Stimulated activated CD4-positive, alpha-beta T cell treated with anti-CD3 and anti-CD28 coated beads, Interleukin-4, amount 100 ng/mL, for 1 hour (primary cell): ENCODE measurements around the gene C4BPB.
A peak's percentile ranks its signal among the peaks of the same experiment; 100 is the strongest.

Experiments
- DNase-seq: peaks from one replicate; pipeline ENCODE4 v3.0.0-alpha.2; 2020

The C4BPB gene

GRCh38 chr1:207088161-207088560 is 499 bp upstream of the C4BPB start:
- DNase-seq = no peak

DNA sequence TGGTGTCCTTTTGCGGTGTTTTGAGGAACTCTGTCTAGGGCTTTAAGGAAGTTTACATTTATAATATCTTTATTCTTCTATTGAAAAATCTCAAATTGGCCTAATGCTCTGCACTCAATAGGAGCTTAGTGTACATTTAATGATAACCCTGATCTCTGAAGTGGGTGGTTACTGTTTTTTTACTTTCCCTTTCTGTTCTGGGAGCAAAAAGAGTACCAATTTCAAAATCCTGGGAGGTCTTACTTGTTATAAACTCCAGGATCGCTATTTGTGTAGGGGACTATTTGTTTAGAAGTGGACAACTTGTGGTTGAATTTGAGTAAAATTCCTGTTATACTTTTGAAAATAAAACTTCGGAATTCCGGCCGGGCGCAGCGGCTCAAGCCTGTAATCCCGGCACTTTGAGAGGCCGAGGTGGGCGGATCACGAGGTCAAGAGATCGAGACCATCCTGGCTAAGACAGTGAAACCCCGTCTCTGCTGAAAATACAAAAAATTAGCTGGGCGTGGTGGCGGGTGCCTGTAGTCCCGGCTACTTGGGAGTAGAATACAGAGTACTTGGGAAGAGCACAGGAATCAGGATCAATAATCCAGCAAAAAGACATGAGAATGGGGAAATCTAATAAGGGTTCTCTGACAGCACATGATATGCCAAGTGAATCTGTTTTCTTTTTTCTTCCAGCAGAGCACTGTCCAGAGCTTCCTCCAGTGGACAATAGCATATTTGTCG is 1.1 kb downstream of the C4BPB start:
- DNase-seq = no peak

DNA sequence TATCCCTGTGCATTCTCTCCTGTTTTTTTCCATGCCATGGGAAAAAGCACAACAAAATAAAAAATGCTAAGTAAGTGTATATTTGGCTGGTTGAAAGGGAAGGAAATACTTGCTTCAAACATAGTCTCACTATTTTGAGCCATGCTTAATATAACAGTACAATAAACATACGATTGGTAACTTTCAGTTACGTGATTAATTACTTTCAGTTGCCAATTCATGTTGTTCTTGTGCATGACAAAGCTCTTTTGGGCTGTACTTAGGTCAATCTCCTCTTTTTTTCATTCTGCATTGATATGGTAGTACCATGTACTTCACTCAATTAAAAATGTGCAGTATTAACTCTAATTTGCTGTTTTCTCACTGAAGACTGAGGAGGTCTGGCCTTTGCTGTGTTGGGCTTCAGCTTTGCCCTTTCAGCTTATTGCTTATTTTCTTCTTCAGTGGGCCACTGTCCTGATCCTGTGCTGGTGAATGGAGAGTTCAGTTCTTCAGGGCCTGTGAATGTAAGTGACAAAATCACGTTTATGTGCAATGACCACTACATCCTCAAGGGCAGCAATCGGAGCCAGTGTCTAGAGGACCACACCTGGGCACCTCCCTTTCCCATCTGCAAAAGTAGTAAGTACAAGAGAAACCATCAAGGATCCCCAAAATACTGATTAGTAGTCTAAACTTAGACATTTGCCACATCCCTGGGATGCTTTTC is 2.7 kb downstream of the C4BPB start:
- no peak for DNase-seq

GRCh38 chr1:207093944-207094343 is 5.3 kb downstream of the C4BPB start:
- DNase-seq = no peak

DNA sequence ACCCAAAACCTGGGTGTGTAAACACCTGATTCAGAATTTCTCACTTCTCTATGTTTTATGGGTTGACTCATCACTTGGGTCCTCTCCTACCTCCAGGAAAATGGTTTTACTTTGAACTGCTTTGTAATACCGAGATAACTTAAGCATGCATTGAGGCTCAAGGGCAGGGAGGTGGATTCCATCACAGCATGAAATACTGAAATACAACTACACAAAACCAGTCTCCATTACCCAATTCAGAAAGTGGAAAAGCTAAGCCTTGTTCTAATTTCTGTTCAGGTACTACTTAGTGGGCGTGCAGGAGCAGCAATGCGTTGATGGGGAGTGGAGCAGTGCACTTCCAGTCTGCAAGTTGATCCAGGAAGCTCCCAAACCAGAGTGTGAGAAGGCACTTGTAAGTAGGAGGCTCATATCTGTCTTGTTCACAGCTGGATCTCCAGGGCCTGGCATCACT is 9.2 kb downstream of the C4BPB start:
- DNase-seq = peak; percentile 10

DNA sequence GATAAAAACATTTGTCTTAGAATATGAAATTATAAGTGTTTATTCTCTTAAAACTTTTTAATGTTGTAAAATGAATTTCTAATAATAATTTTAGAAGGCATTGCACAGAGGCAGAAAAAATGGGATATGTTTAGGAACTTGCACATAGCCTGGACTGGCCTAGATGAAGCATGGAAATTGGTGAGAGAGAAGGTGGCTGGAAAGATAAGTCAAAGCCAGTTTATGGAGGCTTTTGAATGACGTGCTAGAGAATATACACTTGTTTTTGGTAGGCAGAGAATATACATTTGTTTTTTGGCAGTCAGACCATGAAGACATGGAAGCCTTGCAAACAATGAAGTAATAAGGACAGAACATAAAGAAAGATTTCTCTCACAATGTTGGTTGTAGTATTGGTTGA is 13.1 kb downstream of the C4BPB start:
- DNase-seq = no peak

DNA sequence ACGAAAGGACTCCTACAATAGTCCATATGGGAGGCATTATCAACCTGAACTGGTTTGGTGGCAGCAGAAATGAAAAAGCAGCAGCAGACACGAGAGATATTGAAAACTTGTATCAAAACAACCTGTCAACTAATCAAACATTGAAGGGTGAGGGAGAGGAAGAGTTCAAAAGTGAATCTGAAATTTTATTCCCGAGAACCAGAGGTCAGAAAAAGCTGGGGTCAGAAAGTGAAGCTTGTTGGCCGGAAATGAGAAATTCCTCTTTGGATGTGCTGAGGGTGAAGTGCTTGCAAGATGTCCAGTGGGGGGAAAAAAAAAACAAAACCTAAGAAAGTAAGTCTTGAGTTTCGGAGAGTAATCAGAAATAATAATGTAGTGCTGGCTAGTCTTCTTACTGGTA is 13.5 kb downstream of the C4BPB start:
- DNase-seq = no peak

DNA sequence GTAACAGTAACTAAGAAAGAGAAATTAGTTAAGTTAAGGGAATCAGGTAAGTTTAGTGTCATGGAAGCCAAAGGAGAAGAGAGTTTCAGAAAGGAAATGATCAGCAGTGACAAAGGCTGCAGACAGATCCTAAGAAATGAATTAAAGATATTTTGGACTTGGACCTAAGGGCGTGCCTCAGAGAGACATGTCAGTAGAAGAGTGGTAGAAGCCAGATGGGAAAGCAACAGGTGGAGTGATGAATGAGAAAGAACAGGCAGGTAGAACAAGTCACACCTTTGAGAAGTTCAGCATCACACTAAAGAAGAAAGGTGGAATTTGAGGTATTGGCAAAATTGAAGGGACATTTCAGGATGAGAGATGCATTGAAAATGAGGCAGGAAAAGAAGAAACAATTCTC is 14.0 kb downstream of the C4BPB start:
- no peak for DNase-seq

- no peak for DNase-seq
Measured at GRCh38 chr1:207103892-207104373, 15.3 kb downstream of the C4BPB start, which contains the start of gene C4BPA. TSS of gene C4BPA (plus strand) at chr1:207104233. CDS start at chr1:207113026, 8,793 bp downstream.

DNA sequence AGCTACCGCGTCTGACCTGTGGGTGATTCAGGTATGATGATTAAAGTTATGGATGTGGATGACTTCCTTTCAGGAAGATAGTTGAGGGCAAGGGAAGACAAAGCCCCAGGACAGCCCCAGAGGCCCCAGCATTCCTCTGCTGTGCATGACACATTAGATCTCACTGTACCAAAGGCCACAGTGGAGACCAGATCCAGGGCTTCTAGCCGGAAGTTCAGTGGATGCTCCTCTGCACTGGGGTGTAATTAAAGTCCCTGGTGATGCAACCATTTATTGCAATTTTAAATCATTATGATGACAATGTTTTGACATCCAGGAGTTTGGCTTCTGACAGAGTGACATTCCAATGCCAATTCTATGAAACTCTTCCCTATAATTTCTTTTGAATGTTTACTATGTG is 20.3 kb downstream of the C4BPB start:
- DNase-seq = no peak

DNA sequence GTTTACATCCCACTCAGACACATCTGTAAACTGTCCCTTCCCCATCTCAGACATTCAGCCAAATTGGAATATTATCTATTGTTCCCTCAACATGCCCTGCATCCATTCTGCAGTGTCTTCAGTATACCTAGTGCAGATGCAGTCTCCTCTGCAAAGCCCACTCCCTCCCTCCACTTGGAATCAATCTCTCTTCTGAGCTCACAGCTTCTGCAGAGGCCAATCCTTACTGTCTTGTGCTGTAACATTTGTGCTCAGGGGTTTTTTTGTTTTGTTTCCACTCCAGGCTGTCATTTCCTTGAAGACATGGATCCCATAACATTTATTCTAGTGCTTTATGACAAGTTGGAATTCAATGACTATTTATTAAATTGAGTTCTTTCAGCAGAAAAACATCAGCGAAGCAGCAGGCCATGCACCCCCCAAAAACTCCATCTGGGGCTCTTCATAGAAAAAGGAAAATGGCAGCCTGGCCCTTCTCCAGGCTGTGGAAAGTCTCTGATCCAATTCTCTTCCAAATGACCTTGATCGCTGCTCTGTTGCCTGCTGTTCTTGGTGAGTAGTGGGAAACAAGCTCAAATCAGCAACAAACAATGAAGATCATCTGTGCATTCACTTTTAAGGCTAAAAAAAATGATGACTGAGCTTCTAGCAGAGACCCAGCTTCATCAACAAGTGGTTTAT is 24.1 kb downstream of the C4BPB start:
- DNase-seq = no peak

DNA sequence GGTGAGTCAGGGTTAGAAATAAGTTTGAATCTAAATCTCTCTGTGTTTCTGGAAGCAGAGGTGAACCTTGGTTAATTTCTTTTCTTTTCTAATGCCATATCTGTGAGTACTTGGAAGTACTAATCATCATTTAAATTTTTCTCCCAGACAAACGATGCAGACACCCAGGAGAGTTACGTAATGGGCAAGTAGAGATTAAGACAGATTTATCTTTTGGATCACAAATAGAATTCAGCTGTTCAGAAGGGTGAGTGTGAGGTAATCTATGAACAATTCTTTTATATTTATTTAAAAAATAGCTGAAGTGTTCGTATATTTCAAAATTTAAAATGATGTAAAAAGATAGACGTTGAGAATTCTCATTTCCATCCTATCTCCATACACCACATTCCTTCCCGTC is 26.6 kb downstream of the C4BPB start:
- DNase-seq = no peak

DNA sequence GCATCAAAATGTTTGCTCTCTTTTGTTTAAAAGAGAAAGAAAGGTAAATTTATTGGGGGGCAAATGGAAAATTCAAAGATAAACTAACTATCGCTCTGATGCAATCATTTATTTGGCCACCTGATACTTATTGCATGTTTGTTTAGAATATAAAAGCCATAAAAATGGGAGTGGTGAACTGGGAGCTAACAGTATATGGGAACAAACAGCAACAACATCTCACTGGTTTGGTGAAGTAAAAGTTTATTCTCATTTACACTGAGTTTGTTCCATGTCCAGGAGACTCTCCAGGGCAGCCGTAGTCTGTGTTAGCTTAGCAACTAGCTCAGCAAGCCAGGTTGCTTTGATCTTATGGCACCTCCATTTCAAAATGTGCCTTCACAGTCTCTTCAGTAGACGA is 35.7 kb downstream of the C4BPB start:
- DNase-seq = no peak

DNA sequence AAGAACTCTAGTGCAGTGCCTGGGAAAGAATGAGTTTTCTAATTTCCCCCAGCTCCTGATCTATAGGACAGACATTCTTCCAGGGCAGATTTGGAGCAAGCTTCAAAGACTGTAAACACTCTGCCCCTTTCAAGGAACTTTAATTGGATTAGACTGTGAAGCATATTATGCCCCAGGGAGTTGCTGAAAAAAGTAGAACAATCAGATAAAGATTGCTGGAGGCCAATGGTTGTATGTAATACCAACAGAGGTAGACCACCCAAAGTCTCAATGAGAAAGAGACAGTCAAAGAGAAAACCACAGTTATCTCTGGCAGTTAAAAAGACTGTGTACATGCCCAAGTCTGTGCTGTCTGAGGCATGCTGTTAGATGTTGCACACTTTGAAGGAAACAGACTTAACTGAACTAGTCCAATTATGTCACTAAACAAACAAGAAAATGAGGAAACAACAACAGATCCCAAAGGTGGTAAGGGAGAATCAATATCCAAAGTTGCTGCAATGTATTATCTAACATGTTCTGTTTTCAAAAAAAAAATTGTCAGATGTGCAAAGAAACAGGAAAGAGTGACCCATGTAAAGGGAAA is 39.8 kb downstream of the C4BPB start:
- no peak for DNase-seq

- DNase-seq = no peak
Measured at GRCh38 chr1:207129053-207129452, 40.4 kb downstream of the C4BPB start.

GRCh38 chr1:207130252-207131036 is 41.8 kb downstream of the C4BPB start:
- no peak for DNase-seq

GRCh38 chr1:207131163-207131562 is 42.5 kb downstream of the C4BPB start:
- no peak for DNase-seq

GRCh38 chr1:207134581-207134980 is 45.9 kb downstream of the C4BPB start:
- DNase-seq = no peak

- no peak for DNase-seq
Measured at GRCh38 chr1:207139616-207140015, 51.0 kb downstream of the C4BPB start.

- DNase-seq = no peak
Measured at GRCh38 chr1:207140536-207140935, 51.9 kb downstream of the C4BPB start.

DNA sequence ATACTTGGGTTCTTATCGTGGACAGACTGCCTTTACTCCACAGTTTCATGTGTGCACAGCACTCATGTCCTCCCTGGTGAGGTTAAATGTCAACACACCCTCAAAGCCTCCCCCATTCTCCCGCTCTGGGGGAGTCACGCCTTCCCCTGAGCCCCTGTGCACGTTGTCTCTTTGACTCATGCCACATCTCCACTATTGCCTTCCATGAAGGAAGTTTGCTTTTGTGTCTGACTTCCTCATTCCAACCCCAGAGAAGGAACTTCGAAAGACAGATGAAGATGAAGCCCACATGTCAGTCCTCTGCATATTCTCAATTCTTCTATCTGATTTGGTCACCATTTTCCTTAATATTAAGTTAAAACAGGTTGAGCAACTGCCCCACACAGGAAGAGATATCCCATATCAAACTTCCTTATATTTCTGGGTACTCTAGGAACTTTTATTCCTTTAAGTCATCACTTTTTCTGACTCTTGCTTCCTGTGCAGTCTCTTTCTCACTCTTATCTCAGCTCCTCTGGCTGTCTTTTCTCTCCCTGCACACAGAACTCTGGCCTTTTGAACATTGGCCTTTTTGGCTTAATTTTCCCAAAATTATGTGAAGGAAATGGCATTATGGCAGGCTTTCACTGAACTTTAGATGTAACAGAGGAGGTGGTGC is 56.9 kb downstream of the C4BPB start:
- DNase-seq = no peak
